ENCODE measurements around the gene HOXA1.

DNA sequence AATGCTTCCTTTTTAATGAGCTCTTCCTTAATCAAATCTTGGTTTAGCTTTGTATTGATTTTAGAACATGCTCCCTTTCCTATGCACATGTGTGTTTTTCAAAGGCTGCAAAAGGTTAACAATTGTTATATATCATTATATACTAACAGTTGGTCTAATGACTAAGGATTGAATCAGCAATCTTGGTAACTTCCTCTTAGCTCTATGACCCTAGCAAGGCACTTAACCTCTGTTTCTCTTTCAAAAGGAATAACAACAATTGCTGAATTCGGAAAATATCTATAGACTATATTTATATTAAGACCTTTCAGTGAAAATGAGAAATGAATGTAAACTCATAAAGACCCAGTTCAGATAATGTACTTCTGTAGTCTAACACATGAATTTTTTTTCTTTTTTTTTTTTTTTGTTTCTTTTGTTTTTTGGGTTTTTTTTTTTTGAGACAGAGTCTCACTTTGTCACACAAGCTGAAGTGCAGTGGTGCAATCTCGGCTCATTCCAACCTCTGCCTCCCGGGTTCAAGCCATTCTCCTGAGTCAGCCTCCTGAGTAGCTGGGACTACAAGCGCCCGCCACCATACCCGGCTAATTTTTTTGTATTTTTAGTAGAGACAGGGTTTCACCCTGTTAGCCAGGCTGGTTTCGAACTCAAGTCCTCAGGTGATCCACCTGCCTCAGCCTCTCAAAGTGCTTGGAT is 48.8 kb downstream of the HOXA1 start:
- TF ChIP-seq SIN3A (IDR thresholded peaks at IDR 0.05; ENCODE audit: borderline replicate concordance, insufficient read depth, low read length) (no peak), FOXP2 (optimal IDR thresholded peaks at IDR 0.05; ENCODE audit: borderline replicate concordance, extremely low read depth, extremely low read length, insufficient read depth) (no peak), POLR2AphosphoS5 (IDR thresholded peaks at IDR 0.05; ENCODE audit: low read depth, low read length) (no peak)
- TF ChIP-seq, protein P1, sequence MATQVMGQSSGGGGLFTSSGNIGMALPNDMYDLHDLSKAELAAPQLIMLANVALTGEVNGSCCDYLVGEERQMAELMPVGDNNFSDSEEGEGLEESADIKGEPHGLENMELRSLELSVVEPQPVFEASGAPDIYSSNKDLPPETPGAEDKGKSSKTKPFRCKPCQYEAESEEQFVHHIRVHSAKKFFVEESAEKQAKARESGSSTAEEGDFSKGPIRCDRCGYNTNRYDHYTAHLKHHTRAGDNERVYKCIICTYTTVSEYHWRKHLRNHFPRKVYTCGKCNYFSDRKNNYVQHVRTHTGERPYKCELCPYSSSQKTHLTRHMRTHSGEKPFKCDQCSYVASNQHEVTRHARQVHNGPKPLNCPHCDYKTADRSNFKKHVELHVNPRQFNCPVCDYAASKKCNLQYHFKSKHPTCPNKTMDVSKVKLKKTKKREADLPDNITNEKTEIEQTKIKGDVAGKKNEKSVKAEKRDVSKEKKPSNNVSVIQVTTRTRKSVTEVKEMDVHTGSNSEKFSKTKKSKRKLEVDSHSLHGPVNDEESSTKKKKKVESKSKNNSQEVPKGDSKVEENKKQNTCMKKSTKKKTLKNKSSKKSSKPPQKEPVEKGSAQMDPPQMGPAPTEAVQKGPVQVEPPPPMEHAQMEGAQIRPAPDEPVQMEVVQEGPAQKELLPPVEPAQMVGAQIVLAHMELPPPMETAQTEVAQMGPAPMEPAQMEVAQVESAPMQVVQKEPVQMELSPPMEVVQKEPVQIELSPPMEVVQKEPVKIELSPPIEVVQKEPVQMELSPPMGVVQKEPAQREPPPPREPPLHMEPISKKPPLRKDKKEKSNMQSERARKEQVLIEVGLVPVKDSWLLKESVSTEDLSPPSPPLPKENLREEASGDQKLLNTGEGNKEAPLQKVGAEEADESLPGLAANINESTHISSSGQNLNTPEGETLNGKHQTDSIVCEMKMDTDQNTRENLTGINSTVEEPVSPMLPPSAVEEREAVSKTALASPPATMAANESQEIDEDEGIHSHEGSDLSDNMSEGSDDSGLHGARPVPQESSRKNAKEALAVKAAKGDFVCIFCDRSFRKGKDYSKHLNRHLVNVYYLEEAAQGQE (IDR thresholded peaks at IDR 0.05; ENCODE audit: insufficient read depth in 1 of 2, low read depth in 2 of 2, low read length in 2 of 2): no peak
